Measurements from ENCODE around the gene ALKBH1.

Gene ALKBH1

DNA sequence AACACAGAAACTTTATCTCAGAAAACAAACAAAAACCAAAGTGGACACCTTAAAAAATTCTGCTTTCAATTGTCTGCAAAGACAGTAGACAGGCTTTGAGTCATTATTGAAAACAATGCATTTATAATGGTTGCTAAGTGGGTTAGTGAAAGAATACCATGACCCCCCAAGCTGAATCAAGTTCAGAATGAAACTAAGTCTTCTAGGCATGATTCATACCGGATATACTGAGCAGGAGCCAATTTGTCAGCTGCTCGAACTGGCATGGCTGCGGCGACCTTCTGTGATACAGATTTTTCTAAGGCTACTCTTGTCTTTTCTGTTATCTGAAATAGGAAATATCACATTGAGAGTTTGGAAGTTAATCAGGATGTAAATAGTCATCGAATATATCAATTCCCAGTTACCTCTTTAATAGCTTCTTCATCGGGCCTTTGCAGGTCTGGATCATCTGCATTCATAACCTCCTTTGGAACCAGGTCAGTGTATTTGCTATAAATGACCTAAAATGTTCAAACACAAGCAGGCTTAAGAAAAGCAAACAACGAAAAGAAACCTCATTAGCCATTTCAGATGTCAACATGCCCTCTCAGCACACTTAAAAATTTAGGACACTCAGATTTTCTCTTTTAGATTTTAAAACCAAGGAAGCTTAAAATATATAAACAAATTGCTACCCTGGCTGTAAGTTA lies 30.9 kb upstream of the ALKBH1 start:
- TF ChIP-seq, protein P1, sequence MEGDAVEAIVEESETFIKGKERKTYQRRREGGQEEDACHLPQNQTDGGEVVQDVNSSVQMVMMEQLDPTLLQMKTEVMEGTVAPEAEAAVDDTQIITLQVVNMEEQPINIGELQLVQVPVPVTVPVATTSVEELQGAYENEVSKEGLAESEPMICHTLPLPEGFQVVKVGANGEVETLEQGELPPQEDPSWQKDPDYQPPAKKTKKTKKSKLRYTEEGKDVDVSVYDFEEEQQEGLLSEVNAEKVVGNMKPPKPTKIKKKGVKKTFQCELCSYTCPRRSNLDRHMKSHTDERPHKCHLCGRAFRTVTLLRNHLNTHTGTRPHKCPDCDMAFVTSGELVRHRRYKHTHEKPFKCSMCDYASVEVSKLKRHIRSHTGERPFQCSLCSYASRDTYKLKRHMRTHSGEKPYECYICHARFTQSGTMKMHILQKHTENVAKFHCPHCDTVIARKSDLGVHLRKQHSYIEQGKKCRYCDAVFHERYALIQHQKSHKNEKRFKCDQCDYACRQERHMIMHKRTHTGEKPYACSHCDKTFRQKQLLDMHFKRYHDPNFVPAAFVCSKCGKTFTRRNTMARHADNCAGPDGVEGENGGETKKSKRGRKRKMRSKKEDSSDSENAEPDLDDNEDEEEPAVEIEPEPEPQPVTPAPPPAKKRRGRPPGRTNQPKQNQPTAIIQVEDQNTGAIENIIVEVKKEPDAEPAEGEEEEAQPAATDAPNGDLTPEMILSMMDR (IDR thresholded peaks at IDR 0.05; ENCODE audit: control insufficient read depth, insufficient read depth, low read depth, low read length, missing control alignments), result no peak
- H3K4me3 ChIP-seq (ENCODE audit: control insufficient read depth, low read depth, low read length), result no peak overlapping the region
- DNase-seq (ENCODE audit: low read depth), result no peak

GRCh38 chr14:77730976-77731497 lies 23.2 kb upstream of the ALKBH1 start:
- TF ChIP-seq, protein P1 (IDR thresholded peaks at IDR 0.05; ENCODE audit: control insufficient read depth, insufficient read depth, low read depth, low read length, missing control alignments), result no peak
- H3K4me3 ChIP-seq (ENCODE audit: control insufficient read depth, low read depth, low read length), result no peak overlapping the region
- DNase-seq (ENCODE audit: low read depth), result no peak

DNA sequence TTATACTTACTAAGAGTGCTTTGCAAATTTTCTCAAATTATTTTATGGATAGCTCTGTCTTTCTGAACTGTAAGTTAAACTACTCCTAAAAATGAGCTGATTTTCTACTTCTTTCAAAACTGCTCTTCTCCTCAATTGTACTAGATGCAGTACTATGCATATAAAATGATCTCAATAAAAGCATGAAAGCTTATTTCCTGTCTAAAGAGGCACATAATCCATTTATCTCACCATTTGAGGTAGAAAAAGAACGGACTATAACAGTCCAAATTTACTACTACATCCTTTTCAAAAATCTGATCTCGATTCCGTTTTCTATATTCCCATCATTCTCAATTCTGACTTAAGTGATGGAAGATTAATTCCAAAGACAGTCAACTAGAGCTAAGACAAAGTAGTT lies 14.5 kb upstream of the ALKBH1 start:
- DNase-seq (ENCODE audit: low read depth), result no peak
- H3K4me3 ChIP-seq (ENCODE audit: control insufficient read depth, low read depth, low read length), result no peak overlapping the region
- TF ChIP-seq, protein P1 (IDR thresholded peaks at IDR 0.05; ENCODE audit: control insufficient read depth, insufficient read depth, low read depth, low read length, missing control alignments), result no peak

DNA sequence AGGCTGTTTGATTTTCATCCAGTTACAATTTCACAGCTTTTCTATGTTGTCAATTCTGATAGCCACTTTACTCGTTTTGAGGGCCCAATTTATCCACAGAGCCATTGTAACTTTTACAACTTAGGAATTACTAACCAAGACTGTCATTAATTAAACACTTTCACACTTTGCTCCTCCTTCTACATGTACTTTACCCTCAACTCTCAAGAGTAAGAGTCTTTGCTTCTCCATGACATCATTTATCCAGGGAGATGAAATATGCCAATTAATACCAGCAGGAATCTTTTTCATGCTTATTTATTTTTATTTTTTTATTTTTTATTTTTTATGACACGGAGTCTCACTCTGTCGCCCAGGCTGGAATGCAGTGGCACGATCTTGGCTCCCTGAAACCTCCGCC lies 13.6 kb upstream of the ALKBH1 start:
- TF ChIP-seq, protein P1 (IDR thresholded peaks at IDR 0.05; ENCODE audit: control insufficient read depth, insufficient read depth, low read depth, low read length, missing control alignments), result no peak
- no peak for DNase-seq (ENCODE audit: low read depth)
- H3K4me3 ChIP-seq (ENCODE audit: control insufficient read depth, low read depth, low read length), result no peak overlapping the region

DNA sequence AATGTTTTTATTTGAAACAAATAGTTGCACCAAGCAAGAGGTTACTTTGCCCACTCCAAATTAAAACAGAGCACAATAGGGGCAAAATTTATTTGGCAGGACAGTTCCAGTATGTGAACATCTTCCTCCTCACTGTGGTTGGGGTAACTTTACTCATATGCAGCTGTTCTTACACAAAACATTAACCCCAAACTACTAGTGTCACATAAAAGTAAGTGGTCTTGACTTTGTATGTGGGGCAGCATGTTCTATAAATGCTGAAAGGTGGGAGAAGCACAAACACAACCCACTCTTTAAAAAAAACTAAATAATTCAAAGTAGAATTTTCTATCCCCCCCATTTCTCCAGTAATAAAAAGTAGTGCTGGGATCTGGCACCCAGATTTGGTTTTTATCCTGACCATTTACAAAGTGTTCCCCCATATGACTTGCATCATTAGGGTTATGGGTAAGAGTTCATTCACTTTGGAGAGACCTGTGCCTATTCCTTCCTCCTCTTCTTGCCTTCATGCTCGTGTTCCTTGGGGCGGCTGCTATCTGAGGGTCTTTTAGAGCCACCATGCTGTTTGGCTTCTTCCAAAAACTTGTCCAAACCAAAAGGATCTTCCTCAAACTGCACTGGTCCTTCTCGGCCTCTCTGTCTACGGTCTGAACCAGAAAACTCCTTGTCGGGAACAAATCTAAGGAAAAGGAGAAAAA lies 9.9 kb upstream of the ALKBH1 start:
- TF ChIP-seq, protein P1 (IDR thresholded peaks at IDR 0.05; ENCODE audit: control insufficient read depth, insufficient read depth, low read depth, low read length, missing control alignments), result no peak
- no peak for DNase-seq (ENCODE audit: low read depth)
- H3K4me3 ChIP-seq (ENCODE audit: control insufficient read depth, low read depth, low read length), result no peak overlapping the region

DNA sequence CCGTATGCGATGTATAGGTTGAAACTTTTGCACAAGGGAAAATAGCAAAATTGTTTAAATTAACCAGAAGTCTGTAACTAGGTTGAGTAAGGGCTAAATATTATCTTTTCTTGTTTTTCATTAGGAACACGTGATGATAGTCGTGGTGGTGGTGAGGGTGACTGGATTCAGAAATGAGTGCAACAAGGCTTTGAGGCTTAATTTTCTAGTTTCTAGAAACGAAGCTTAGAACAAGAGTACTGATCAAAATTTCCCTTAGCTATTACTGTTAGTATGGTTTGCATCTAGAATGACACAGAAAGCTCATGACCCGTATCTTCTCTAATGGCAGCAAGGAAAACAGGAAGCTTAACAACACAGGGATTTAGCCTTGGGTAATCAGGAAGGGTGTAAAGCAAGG lies 7.1 kb upstream of the ALKBH1 start:
- H3K4me3 ChIP-seq (ENCODE audit: control insufficient read depth, low read depth, low read length), result no peak overlapping the region
- no peak for DNase-seq (ENCODE audit: low read depth)

More for the DNA sequence above, 7.1 kb upstream of the ALKBH1 start:
- TF ChIP-seq, protein P1 (IDR thresholded peaks at IDR 0.05; ENCODE audit: control insufficient read depth, insufficient read depth, low read depth, low read length, missing control alignments), result no peak
